Liver (tissue), 10 donors: ENCODE results near the gene TRIM69. TPM values are rescaled to one million over a fixed set of nuclear protein-coding genes. Genes with fewer than 3 reads are reported as not detected.
A peak's percentile ranks its signal among the peaks of the same experiment; 100 is the strongest.

Experiments
- DNase-seq: peaks from one replicate; pipeline ENCODE4 v3.0.0-alpha.2; 2017; ENCODE audit warnings: low spot score
- H3K27ac ChIP-seq, 2 donors: one replicate each; pipeline ENCODE4 v1.7.0; 2013; ENCODE audit warnings: inconsistent platforms in 2 of 2, low read length in 2 of 2, control low read depth in 1 of 2, low read depth in 1 of 2, mild to moderate bottlenecking in 1 of 2
- H3K27me3 ChIP-seq, 4 donors: one replicate each; pipeline versions ENCODE4 v1.6.1 to v1.7.0; 2013; ENCODE audit warnings: low read length in 3 of 4, inconsistent platforms in 1 of 4, mild to moderate bottlenecking in 1 of 4, moderate library complexity in 1 of 4; ENCODE audit not compliant: control insufficient read depth in 4 of 4, insufficient read depth in 4 of 4
- H3K36me3 ChIP-seq, 4 donors: one replicate each; pipeline versions ENCODE4 v1.6.1 to v1.7.0; 2013; ENCODE audit warnings: low read length in 3 of 4, mild to moderate bottlenecking in 3 of 4, low read depth in 1 of 4, moderate library complexity in 1 of 4; ENCODE audit not compliant: control insufficient read depth in 4 of 4, insufficient read depth in 3 of 4
- H3K4me1 ChIP-seq, 4 donors: one replicate each; pipeline versions ENCODE4 v1.6.1 to v1.7.0; 2013; ENCODE audit warnings: low read length in 3 of 4, mild to moderate bottlenecking in 3 of 4, moderate library complexity in 1 of 4; ENCODE audit not compliant: control insufficient read depth in 4 of 4, insufficient read depth in 4 of 4
- H3K4me3 ChIP-seq, 3 donors: one replicate each; pipeline versions ENCODE4 v1.6.1 to v1.7.0; 2013; ENCODE audit warnings: low read length in 3 of 3, control low read depth in 1 of 3, low read depth in 1 of 3, mild to moderate bottlenecking in 1 of 3
- H3K9ac ChIP-seq, 2 donors: one replicate each; pipeline ENCODE4 v1.7.0; 2013; ENCODE audit warnings: low read length in 2 of 2, mild to moderate bottlenecking in 2 of 2, moderate library complexity in 2 of 2, control low read depth in 1 of 2, low read depth in 1 of 2
- H3K9me3 ChIP-seq, 4 donors: one replicate each; pipeline versions ENCODE4 v1.6.1 to v1.7.0; 2013; ENCODE audit warnings: low read length in 3 of 4; ENCODE audit not compliant: control insufficient read depth in 4 of 4
- EGR1 ChIP-seq, 2 donors: IDR thresholded peaks; 2 replicates each; pipeline ENCODE4 v1.6.1; 2016 to 2018; ENCODE audit warnings: antibody characterized with exemption in 2 of 2, low read depth in 2 of 2
- FOXA1 ChIP-seq: IDR thresholded peaks from 2 replicates; pipeline ENCODE4 v1.6.1; 2016; ENCODE audit warnings: antibody characterized with exemption
- FOXA2 ChIP-seq: IDR thresholded peaks from 2 replicates; pipeline ENCODE4 v1.6.1; 2016; ENCODE audit warnings: antibody characterized with exemption
- GABPA ChIP-seq, 2 donors: IDR thresholded peaks in 1 of 2; conservative IDR thresholded peaks in 1 of 2; 2 replicates each; pipeline ENCODE4 v1.6.1; 2016; ENCODE audit warnings: antibody characterized with exemption in 2 of 2, mild to moderate bottlenecking in 1 of 2, moderate library complexity in 1 of 2
- HNF4A ChIP-seq, 2 donors: conservative IDR thresholded peaks; 2 replicates each; pipeline ENCODE4 v1.6.1; 2016; ENCODE audit warnings: antibody characterized with exemption in 2 of 2, mild to moderate bottlenecking in 2 of 2
- HNF4G ChIP-seq: IDR thresholded peaks from 2 replicates; pipeline ENCODE4 v1.6.1; 2016; ENCODE audit warnings: antibody characterized with exemption
- JUND ChIP-seq, 2 donors: IDR thresholded peaks; 2 replicates each; pipeline ENCODE4 v1.6.1; 2016; ENCODE audit warnings: antibody characterized with exemption in 2 of 2
- NR2F2 ChIP-seq: IDR thresholded peaks from 2 replicates; pipeline ENCODE4 v1.6.1; 2016; ENCODE audit warnings: antibody characterized with exemption
- RAD21 ChIP-seq, 2 donors: IDR thresholded peaks; 2 replicates each; pipeline ENCODE4 v1.6.1; 2016; ENCODE audit warnings: antibody characterized with exemption in 2 of 2, mild to moderate bottlenecking in 2 of 2
- RXRA ChIP-seq, 2 donors: IDR thresholded peaks; 2 replicates each; pipeline ENCODE4 v1.6.1; 2017 to 2018; ENCODE audit warnings: antibody characterized with exemption in 2 of 2, mild to moderate bottlenecking in 1 of 2
- SP1 ChIP-seq: IDR thresholded peaks from 2 replicates; pipeline ENCODE4 v1.6.1; 2018; ENCODE audit warnings: antibody characterized with exemption, mild to moderate bottlenecking
- TAF1 ChIP-seq: conservative IDR thresholded peaks from 2 replicates; pipeline ENCODE4 v1.6.1; 2016; ENCODE audit warnings: antibody characterized with exemption, mild to moderate bottlenecking
- YY1 ChIP-seq: IDR thresholded peaks from 2 replicates; pipeline ENCODE4 v1.6.1; 2016; ENCODE audit warnings: antibody characterized with exemption, mild to moderate bottlenecking
- WGBS: extraction: QIAGEN DNeasy Blood & Tissue Kit; methylation state at CpG from one replicate; pipeline ENCODE4 v1.1.7; 2013; 5-methylcytosine and 5-hydroxymethylcytosine counted together
- polyA plus RNA-seq, 2 donors: library from polyadenylated mRNA; stranded (reverse) in 1 of 2; unstranded in 1 of 2; fragments of 200-250 nt in 1 of 2; fragments of >200 nt in 1 of 2; fragmentation: Nextera tagmentation in 1 of 2; extraction: Ambion mirVana in 1 of 2; gene quantifications; one replicate each; pipeline versions ENCODE4 v1.2.1 to v1.2.3, GENCODE V29; 2013 to 2015
- small RNA-seq: library from RNA; depleted of rRNA; stranded (forward); fragments of <200 nt; gene quantifications from one replicate; pipeline ENCODE3, GENCODE V24; 2014
- total RNA-seq, 2 donors: library from RNA; depleted of rRNA; stranded (reverse); fragments of >200 nt; gene quantifications; one replicate each; pipeline ENCODE4 v1.2.3, GENCODE V29; 2014
- TF ChIP-seq, protein P1 (sequence below): IDR thresholded peaks from 2 replicates; pipeline ENCODE4 v1.6.1; 2016; ENCODE audit warnings: antibody characterized with exemption, mild to moderate bottlenecking
- TF ChIP-seq, protein P2 (sequence below): IDR thresholded peaks from 2 replicates; pipeline ENCODE4 v1.6.1; 2016; ENCODE audit warnings: antibody characterized with exemption
- TF ChIP-seq, protein P3 (sequence below): IDR thresholded peaks from 2 replicates; pipeline ENCODE4 v1.6.1; 2016; ENCODE audit warnings: antibody characterized with exemption
- TF ChIP-seq, protein P4 (sequence below): IDR thresholded peaks from 2 replicates; pipeline ENCODE4 v1.6.1; 2016; ENCODE audit warnings: antibody characterized with exemption
- TF ChIP-seq, protein P5 (sequence below): fragments of 150-350 bp; IDR thresholded peaks from 2 replicates; pipeline ENCODE4 v1.5.1; 2017; ENCODE audit warnings: improper control_type of control experiment, low read depth, low read length; ENCODE audit not compliant: missing input control
- donor health status: healthy.
- donor health status: healthy.
- donor health status: healthy.
- donor health status: healthy.
- donor health status: healthy.

Gene TRIM69
- total and polyA plus RNA-seq, 4 donors = 3.6 to 10.0 (median 5.3) TPM

DNA sequence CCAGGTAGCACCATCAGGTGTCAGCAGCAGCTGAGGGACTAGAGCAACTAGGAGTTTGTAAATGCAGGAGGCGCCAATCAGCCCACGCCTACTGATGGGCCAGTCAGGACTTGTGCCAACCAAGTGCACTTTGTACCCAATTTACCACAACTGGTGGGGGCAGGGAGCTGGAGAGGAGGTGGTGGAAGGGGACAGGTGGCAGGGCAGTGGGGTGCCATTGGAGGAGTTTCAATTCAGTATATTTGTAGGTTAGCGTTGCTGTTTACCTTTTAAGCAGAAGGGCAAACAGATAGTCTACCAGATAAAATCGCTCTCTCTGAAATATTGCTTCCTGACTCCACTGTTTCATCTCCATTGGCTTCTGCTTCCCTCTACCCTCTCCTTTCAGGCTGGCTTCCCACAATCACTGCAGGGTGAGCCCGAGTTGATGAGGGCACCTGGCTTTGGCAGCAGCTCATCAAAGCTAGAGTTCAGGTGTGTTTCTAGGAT, 75.7 kb downstream of the TRIM69 start (continued):
- TF ChIP-seq JUND (IDR thresholded peaks at IDR 0.05) = peak in 1 of 2 donors; percentile 73

DNA sequence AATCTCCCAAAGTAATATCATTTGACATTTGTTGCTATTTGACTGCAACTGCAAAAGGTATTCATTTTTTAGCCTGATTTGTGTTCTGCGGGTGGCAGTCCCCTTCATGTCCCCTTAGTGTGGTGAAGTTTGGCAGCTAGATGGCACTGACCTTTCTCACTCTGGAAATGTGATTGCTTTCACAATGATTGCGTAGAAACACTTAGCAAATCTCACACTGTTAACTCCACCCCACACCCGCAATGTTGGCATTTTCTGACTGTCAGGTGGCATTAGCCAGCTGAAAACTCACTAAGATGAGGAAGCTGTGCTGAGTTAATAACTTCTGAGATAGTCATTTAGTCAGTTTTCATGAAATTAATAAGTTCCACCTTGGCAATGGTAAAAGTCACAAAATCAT, 76.9 kb downstream of the TRIM69 start:
- Histone ChIP-seq H3K27me3 (no peaks in the 10 kb centered on the region), H3K27ac (peak overlapping the region; percentile 75 to 93), H3K4me3 (no peak overlapping the region), H3K9me3 (no peaks in the 10 kb centered on the region), H3K36me3 (no peaks in the 10 kb centered on the region), H3K4me1 (peaks cover 0 to 30% (median 17%) of the 10 kb centered on the region in 4 donors), H3K9ac (peak overlapping the region; percentile 41 to 67)
- TF ChIP-seq RXRA (IDR thresholded peaks at IDR 0.05) (peak; percentile 77 to 85), GABPA (IDR thresholded peaks at IDR 0.05 in 1 of 2, conservative IDR thresholded peaks at IDR 0.05 in 1 of 2) (peak in 1 of 2 donors; percentile 20), TAF1 (no peak), FOXA2 (peak; percentile 31), RAD21 (IDR thresholded peaks at IDR 0.05) (peak; percentile 65 to 69), YY1 (peak; percentile 70), JUND (IDR thresholded peaks at IDR 0.05) (peak; percentile 42 to 63), EGR1 (IDR thresholded peaks at IDR 0.05; ENCODE audit: low read depth in 2 of 2) (peak in 1 of 2 donors; percentile 16), FOXA1 (peak; percentile 42), HNF4A (conservative IDR thresholded peaks at IDR 0.05) (peak; percentile 78 to 80), NR2F2 (peak; percentile 38), HNF4G (peak; percentile 65), SP1 (peak; percentile 85)
- TF ChIP-seq, protein P1, sequence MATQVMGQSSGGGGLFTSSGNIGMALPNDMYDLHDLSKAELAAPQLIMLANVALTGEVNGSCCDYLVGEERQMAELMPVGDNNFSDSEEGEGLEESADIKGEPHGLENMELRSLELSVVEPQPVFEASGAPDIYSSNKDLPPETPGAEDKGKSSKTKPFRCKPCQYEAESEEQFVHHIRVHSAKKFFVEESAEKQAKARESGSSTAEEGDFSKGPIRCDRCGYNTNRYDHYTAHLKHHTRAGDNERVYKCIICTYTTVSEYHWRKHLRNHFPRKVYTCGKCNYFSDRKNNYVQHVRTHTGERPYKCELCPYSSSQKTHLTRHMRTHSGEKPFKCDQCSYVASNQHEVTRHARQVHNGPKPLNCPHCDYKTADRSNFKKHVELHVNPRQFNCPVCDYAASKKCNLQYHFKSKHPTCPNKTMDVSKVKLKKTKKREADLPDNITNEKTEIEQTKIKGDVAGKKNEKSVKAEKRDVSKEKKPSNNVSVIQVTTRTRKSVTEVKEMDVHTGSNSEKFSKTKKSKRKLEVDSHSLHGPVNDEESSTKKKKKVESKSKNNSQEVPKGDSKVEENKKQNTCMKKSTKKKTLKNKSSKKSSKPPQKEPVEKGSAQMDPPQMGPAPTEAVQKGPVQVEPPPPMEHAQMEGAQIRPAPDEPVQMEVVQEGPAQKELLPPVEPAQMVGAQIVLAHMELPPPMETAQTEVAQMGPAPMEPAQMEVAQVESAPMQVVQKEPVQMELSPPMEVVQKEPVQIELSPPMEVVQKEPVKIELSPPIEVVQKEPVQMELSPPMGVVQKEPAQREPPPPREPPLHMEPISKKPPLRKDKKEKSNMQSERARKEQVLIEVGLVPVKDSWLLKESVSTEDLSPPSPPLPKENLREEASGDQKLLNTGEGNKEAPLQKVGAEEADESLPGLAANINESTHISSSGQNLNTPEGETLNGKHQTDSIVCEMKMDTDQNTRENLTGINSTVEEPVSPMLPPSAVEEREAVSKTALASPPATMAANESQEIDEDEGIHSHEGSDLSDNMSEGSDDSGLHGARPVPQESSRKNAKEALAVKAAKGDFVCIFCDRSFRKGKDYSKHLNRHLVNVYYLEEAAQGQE = peak; percentile 85
- TF ChIP-seq, protein P2, sequence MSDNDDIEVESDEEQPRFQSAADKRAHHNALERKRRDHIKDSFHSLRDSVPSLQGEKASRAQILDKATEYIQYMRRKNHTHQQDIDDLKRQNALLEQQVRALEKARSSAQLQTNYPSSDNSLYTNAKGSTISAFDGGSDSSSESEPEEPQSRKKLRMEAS = peak; percentile 79
- TF ChIP-seq, protein P3, sequence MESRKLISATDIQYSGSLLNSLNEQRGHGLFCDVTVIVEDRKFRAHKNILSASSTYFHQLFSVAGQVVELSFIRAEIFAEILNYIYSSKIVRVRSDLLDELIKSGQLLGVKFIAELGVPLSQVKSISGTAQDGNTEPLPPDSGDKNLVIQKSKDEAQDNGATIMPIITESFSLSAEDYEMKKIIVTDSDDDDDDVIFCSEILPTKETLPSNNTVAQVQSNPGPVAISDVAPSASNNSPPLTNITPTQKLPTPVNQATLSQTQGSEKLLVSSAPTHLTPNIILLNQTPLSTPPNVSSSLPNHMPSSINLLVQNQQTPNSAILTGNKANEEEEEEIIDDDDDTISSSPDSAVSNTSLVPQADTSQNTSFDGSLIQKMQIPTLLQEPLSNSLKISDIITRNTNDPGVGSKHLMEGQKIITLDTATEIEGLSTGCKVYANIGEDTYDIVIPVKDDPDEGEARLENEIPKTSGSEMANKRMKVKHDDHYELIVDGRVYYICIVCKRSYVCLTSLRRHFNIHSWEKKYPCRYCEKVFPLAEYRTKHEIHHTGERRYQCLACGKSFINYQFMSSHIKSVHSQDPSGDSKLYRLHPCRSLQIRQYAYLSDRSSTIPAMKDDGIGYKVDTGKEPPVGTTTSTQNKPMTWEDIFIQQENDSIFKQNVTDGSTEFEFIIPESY = peak; percentile 45
- TF ChIP-seq, protein P4, sequence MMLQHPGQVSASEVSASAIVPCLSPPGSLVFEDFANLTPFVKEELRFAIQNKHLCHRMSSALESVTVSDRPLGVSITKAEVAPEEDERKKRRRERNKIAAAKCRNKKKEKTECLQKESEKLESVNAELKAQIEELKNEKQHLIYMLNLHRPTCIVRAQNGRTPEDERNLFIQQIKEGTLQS = peak; percentile 33
- TF ChIP-seq, protein P5, sequence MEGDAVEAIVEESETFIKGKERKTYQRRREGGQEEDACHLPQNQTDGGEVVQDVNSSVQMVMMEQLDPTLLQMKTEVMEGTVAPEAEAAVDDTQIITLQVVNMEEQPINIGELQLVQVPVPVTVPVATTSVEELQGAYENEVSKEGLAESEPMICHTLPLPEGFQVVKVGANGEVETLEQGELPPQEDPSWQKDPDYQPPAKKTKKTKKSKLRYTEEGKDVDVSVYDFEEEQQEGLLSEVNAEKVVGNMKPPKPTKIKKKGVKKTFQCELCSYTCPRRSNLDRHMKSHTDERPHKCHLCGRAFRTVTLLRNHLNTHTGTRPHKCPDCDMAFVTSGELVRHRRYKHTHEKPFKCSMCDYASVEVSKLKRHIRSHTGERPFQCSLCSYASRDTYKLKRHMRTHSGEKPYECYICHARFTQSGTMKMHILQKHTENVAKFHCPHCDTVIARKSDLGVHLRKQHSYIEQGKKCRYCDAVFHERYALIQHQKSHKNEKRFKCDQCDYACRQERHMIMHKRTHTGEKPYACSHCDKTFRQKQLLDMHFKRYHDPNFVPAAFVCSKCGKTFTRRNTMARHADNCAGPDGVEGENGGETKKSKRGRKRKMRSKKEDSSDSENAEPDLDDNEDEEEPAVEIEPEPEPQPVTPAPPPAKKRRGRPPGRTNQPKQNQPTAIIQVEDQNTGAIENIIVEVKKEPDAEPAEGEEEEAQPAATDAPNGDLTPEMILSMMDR = peak; percentile 14
- DNase-seq = no peak
- 28% methylated on average over 3 of the region's 3 CpGs for WGBS

Small RNA genes lying within 50 kb of the gene (small RNA-seq; reads per million reads assigned to genes)
- gene RF00019 = not detected

Other genes starting within 250 kb of the TRIM69 start
- gene EIF3J, start 199.4 kb upstream of the TRIM69 start, total RNA-seq = 10 to 100 TPM; 39.5 to 49.9 TPM
- gene EIF3J, start 199.4 kb upstream of the TRIM69 start, polyA plus RNA-seq = 10 to 100 TPM; 23.5 to 39.7 TPM
- 10 to 100 TPM; 40.0 to 65.3 TPM for gene SPG11, start 72.9 kb upstream of the TRIM69 start, total RNA-seq
- 10 to 100 TPM; 17.3 to 22.6 TPM for gene SPG11, start 72.9 kb upstream of the TRIM69 start, polyA plus RNA-seq
- gene PATL2, start 25.2 kb upstream of the TRIM69 start, total RNA-seq = 1 to 10 TPM in 1 of 2 donors, under 1 TPM in 1; 0.65 to 1.0 TPM
- gene PATL2, start 25.2 kb upstream of the TRIM69 start, polyA plus RNA-seq = under 1 TPM; 0.32 to 0.68 TPM
- gene B2M, start 25.0 kb upstream of the TRIM69 start, total RNA-seq = 1,000 to 10,000 TPM; 1,388 to 2,879 TPM
- gene B2M, start 25.0 kb upstream of the TRIM69 start, polyA plus RNA-seq = 1,000 to 10,000 TPM; 3,021 to 3,787 TPM
- not detected for gene TERB2, start 220.2 kb downstream of the TRIM69 start, total RNA-seq
- under 1 TPM in 1 of 2 donors, not detected in 1; 0.08 TPM for gene TERB2, start 220.2 kb downstream of the TRIM69 start, polyA plus RNA-seq